ENCODE data around the gene CENPF. TPM values are rescaled to one million over a fixed set of nuclear protein-coding genes. Genes with fewer than 3 reads are reported as not detected.

The CENPF gene
- total RNA-seq, 1 experiment from 2014 or later: 113 TPM

- Histone ChIP-seq H3K23ac (ENCODE audit: insufficient read length, low read depth, low read length) (no peak overlapping the region), H2BK5ac (ENCODE audit: insufficient read length, low read length) (no peak overlapping the region), H3K79me2 (ENCODE audit: insufficient read depth, low read length) (no peaks in the 10 kb centered on the region), H3K27ac (ENCODE audit: insufficient read length, low read depth, low read length) (no peak overlapping the region), H4K8ac (replicated peaks; ENCODE audit: insufficient read length, low read depth, low read length) (no peak overlapping the region), H3T11ph (ENCODE audit: low read length) (no peak overlapping the region), H3K4ac (ENCODE audit: low read depth, low read length) (no peak overlapping the region), H3K27me3 (ENCODE audit: insufficient read depth, low read length) (no peaks in the 10 kb centered on the region), H2BK20ac (ENCODE audit: low read depth, low read length, poor library complexity, severe bottlenecking) (no peak overlapping the region), H3K4me1 (ENCODE audit: insufficient read depth, low read length) (no peaks in the 10 kb centered on the region), H4K5ac (ENCODE audit: insufficient read length, low read depth, low read length) (no peak overlapping the region), H3K56ac (ENCODE audit: insufficient read length, low read depth, low read length) (no peak overlapping the region), H4K20me1 (ENCODE audit: control insufficient read depth, insufficient read depth, insufficient read length) (no peaks in the 10 kb centered on the region), H3K4me2 (ENCODE audit: insufficient read depth, insufficient read length, low read length) (no peak overlapping the region), H3K9ac (ENCODE audit: extremely low read depth, insufficient read length, low read length) (no peak overlapping the region), H3K23me2 (ENCODE audit: insufficient read length, low read depth, low read length, poor library complexity, severe bottlenecking) (no peaks in the 10 kb centered on the region), H3K79me1 (ENCODE audit: insufficient read depth, low read depth, low read length, poor library complexity, severe bottlenecking) (no peaks in the 10 kb centered on the region), H2AK5ac (ENCODE audit: insufficient read length, low read length) (no peak overlapping the region), H3K18ac (ENCODE audit: insufficient read length, low read depth, low read length) (no peak overlapping the region), H3K14ac (ENCODE audit: insufficient read depth, low read length) (no peak overlapping the region), H2BK15ac (ENCODE audit: low read depth, low read length) (no peak overlapping the region), H3K9me3 (ENCODE audit: control insufficient read depth, low read depth, low read length) (no peaks in the 10 kb centered on the region), H2BK12ac (ENCODE audit: insufficient read length, low read depth, low read length) (no peak overlapping the region), H2AFZ (ENCODE audit: low read length) (no peak overlapping the region), H4K91ac (ENCODE audit: insufficient read length, low read depth, low read length) (no peak overlapping the region), H2BK120ac (ENCODE audit: low read depth, low read length, poor library complexity, severe bottlenecking) (no peak overlapping the region)
- Mint-ChIP-seq H3K27ac (no peak overlapping the region), H3K9me3 (no peaks in the 10 kb centered on the region; a peak in 1 of 5 replicates), H3K4me1 (peaks cover 3 to 4% of the 10 kb centered on the region in 2 experiments; a peak in 2 of 4 replicates), H3K4me3 (no peak overlapping the region), H3K36me3 (ENCODE audit: insufficient read depth in 1 of 3, low read depth in 3 of 3) (no peaks in the 10 kb centered on the region), H3K27me3 (ENCODE audit: low read depth) (no peaks in the 10 kb centered on the region; the same call in 1 of the 2 replicates)
- WGBS (ENCODE audit: extremely low coverage, insufficient read length, low lambda C conversion rate): no CpG with 5 or more reads among the region's 1 CpG
- no peak for TF ChIP-seq CTCF (conservative IDR thresholded peaks at IDR 0.05)
- DNase-seq: no peak
Measured at GRCh38 chr1:214698559-214698958, 95.6 kb downstream of the CENPF start.

Measured in H9 (cell line).